Esophagus muscularis mucosa (tissue), 3 donors: Measurements from ENCODE around the gene MRPL48.

ENCODE experiments used
- CTCF ChIP-seq, 3 experiments: fragments of 200-600 bp in 2 of 3; fragments of 450-650 bp in 1 of 3; sonication (generic) in 2 of 3; IDR thresholded peaks; one replicate each; pipeline ENCODE4 v1.5.1; 2017 to 2019; ENCODE audit warnings: antibody characterized with exemption in 3 of 3, mild to moderate bottlenecking in 2 of 3, moderate library complexity in 1 of 3
- POLR2AphosphoS5 ChIP-seq, 2 donors: sonication (generic); formaldehyde crosslinking; IDR thresholded peaks; one replicate each; pipeline ENCODE4 v1.6.1; 2017; ENCODE audit warnings: antibody characterized with exemption in 2 of 2

GRCh38 chr11:73812234-73812633 lies 24.6 kb downstream of the MRPL48 start:
- TF ChIP-seq CTCF (IDR thresholded peaks at IDR 0.05) (no peak), POLR2AphosphoS5 (IDR thresholded peaks at IDR 0.05) (no peak)
